Activated CD4-positive, alpha-beta memory T cell treated with anti-CD3 and anti-CD28 coated beads, Interleukin-2, amount 10 ng/mL, durations not matched to agents 7 days and 5 days (primary cell): Measurements from ENCODE around the gene ZFYVE28. TPM values are rescaled to one million over a fixed set of nuclear protein-coding genes. Genes with fewer than 3 reads are reported as not detected.

ENCODE experiments used
- CTCF ChIA-PET: fragments of 350-600 bp; sonication (Branson Sonifier 250); formaldehyde crosslinking; loops from one replicate; lab custom pipeline; 2021; ENCODE audit warnings: antibody characterized with exemption, inconsistent platforms; lab: Charles Lee
- POLR2A ChIA-PET: fragments of 350-600 bp; sonication (Branson Sonifier 250); formaldehyde crosslinking; loops from one replicate; lab custom pipeline; 2021; ENCODE audit warnings: antibody characterized with exemption; lab: Charles Lee
- DNase-seq: peaks from one replicate; pipeline ENCODE4 v3.0.0-alpha.2; 2020
- H3K27ac Mint-ChIP-seq: one replicate; pipeline ENCODE4 v1.8.0; 2021; ENCODE audit warnings: mild to moderate bottlenecking, mixed read lengths
- H3K27me3 Mint-ChIP-seq: one replicate; pipeline ENCODE4 v1.8.0; 2021; ENCODE audit warnings: mixed read lengths
- H3K36me3 Mint-ChIP-seq: one replicate; pipeline ENCODE4 v1.8.0; 2021; ENCODE audit warnings: low read depth, mixed read lengths
- H3K4me1 Mint-ChIP-seq: one replicate; pipeline ENCODE4 v1.8.0; 2021; ENCODE audit warnings: mixed read lengths
- H3K4me3 Mint-ChIP-seq: one replicate; pipeline ENCODE4 v1.8.0; 2021; ENCODE audit warnings: mild to moderate bottlenecking, mixed read lengths
- H3K9me3 Mint-ChIP-seq: one replicate; pipeline ENCODE4 v1.8.0; 2021; ENCODE audit warnings: mixed read lengths
- total RNA-seq, 2 experiments: library from RNA; stranded (reverse); gene quantifications; one replicate each; pipeline ENCODE4 v1.2.3, GENCODE V29; 2021

Gene ZFYVE28
- total RNA-seq, 2 experiments from 2014 or later = 38.9 to 40.1 TPM

- ChIA-PET CTCF (no interaction called here), POLR2A (interaction anchor here (1.4 kb wide), 1 partner anchor 25 kb away, joined by 6 read pairs; the partner anchor contains the start of gene MXD4)
- no peak overlapping the region for H3K27ac Mint-ChIP-seq
- H3K36me3 Mint-ChIP-seq = no peaks in the 10 kb centered on the region
- H3K4me3 Mint-ChIP-seq = no peak overlapping the region
- no peaks in the 10 kb centered on the region for H3K27me3 Mint-ChIP-seq
- no peaks in the 10 kb centered on the region for H3K9me3 Mint-ChIP-seq
- no peak for DNase-seq
- peaks cover 32% of the 10 kb centered on the region for H3K4me1 Mint-ChIP-seq
Measured at GRCh38 chr4:2286904-2287593, 131.4 kb downstream of the ZFYVE28 start.

- no peak overlapping the region for H3K4me3 Mint-ChIP-seq
- H3K9me3 Mint-ChIP-seq = no peaks in the 10 kb centered on the region
- no peaks in the 10 kb centered on the region for H3K36me3 Mint-ChIP-seq
- DNase-seq = no peak
- CTCF ChIA-PET = no interaction called here
- POLR2A ChIA-PET = no interaction called here
- no peak overlapping the region for H3K27ac Mint-ChIP-seq
- no peaks in the 10 kb centered on the region for H3K27me3 Mint-ChIP-seq
- peaks cover 37% of the 10 kb centered on the region for H3K4me1 Mint-ChIP-seq
Measured at GRCh38 chr4:2285613-2286381, 132.6 kb downstream of the ZFYVE28 start.

GRCh38 chr4:2284934-2285612 is 133.4 kb downstream of the ZFYVE28 start:
- no peak for DNase-seq
- POLR2A ChIA-PET = no interaction called here
- Mint-ChIP-seq H3K4me1 (peaks cover 36% of the 10 kb centered on the region), H3K36me3 (no peaks in the 10 kb centered on the region), H3K27me3 (no peaks in the 10 kb centered on the region), H3K9me3 (no peaks in the 10 kb centered on the region), H3K27ac (no peak overlapping the region), H3K4me3 (no peak overlapping the region)
- CTCF ChIA-PET = no interaction called here

GRCh38 chr4:2284161-2284933 is 134.1 kb downstream of the ZFYVE28 start:
- no peaks in the 10 kb centered on the region for H3K36me3 Mint-ChIP-seq
- POLR2A ChIA-PET = interaction anchor here (3.5 kb wide), 1 partner anchor 128 kb away, joined by 23 read pairs; no protein-coding TSS in a partner anchor
- no peak overlapping the region for H3K4me3 Mint-ChIP-seq
- DNase-seq = no peak
- no peaks in the 10 kb centered on the region for H3K9me3 Mint-ChIP-seq
- peaks cover 33% of the 10 kb centered on the region for H3K4me1 Mint-ChIP-seq
- CTCF ChIA-PET = no interaction called here
- no peak overlapping the region for H3K27ac Mint-ChIP-seq
- H3K27me3 Mint-ChIP-seq = no peaks in the 10 kb centered on the region

GRCh38 chr4:2283199-2283711 is 135.2 kb downstream of the ZFYVE28 start:
- no peaks in the 10 kb centered on the region for H3K27me3 Mint-ChIP-seq
- POLR2A ChIA-PET = interaction anchor here (2.1 to 3.5 kb wide), 2 partner anchors 8 to 129 kb away, joined by 16 to 23 read pairs; no protein-coding TSS in a partner anchor

GRCh38 chr4:2281575-2282343 is 136.7 kb downstream of the ZFYVE28 start:
- peak; percentile 86 for DNase-seq
- Mint-ChIP-seq H3K9me3 (no peaks in the 10 kb centered on the region), H3K36me3 (no peaks in the 10 kb centered on the region), H3K27me3 (no peaks in the 10 kb centered on the region), H3K4me3 (peak overlapping the region; percentile 4), H3K27ac (peak overlapping the region; percentile 88), H3K4me1 (peaks cover 33% of the 10 kb centered on the region)
- ChIA-PET POLR2A (interaction anchor here (0.6 to 3.5 kb wide), 9 partner anchors 9 to 186 kb away, joined by 3 to 23 read pairs (median 6); partner anchors contain the start of genes CFAP99, HAUS3, MXD4 and POLN), CTCF (interaction anchor here (0.8 to 1.3 kb wide), 7 partner anchors 10 to 187 kb away, joined by 3 to 7 read pairs (median 4); partner anchors contain the start of genes MXD4 and RNF4)

More at GRCh38 chr4:2283199-2283711, 135.2 kb downstream of the ZFYVE28 start:
- no peaks in the 10 kb centered on the region for H3K36me3 Mint-ChIP-seq
- no peak overlapping the region for H3K27ac Mint-ChIP-seq
- H3K9me3 Mint-ChIP-seq = no peaks in the 10 kb centered on the region
- DNase-seq = no peak
- H3K4me1 Mint-ChIP-seq = peaks cover 33% of the 10 kb centered on the region
- CTCF ChIA-PET = no interaction called here
- H3K4me3 Mint-ChIP-seq = no peak overlapping the region

GRCh38 chr4:2280531-2281300 is 137.7 kb downstream of the ZFYVE28 start:
- Mint-ChIP-seq H3K9me3 (no peaks in the 10 kb centered on the region), H3K27me3 (no peaks in the 10 kb centered on the region), H3K36me3 (no peaks in the 10 kb centered on the region), H3K4me3 (no peak overlapping the region), H3K4me1 (peaks cover 32% of the 10 kb centered on the region), H3K27ac (peak overlapping the region; percentile 88)
- POLR2A ChIA-PET = interaction anchor here (1.8 kb wide), 1 partner anchor 10 kb away, joined by 6 read pairs; no protein-coding TSS in a partner anchor
- DNase-seq = no peak
- CTCF ChIA-PET = interaction anchor here (1.4 kb wide), 2 partner anchors 132 to 181 kb away, joined by 3 read pairs; no protein-coding TSS in a partner anchor

- H3K4me1 Mint-ChIP-seq = peaks cover 24% of the 10 kb centered on the region
- CTCF ChIA-PET = interaction anchor here (0.6 to 0.7 kb wide), 3 partner anchors 11 to 364 kb away, joined by 3 to 5 read pairs (median 3); no protein-coding TSS in a partner anchor
- H3K36me3 Mint-ChIP-seq = no peaks in the 10 kb centered on the region
- H3K27me3 Mint-ChIP-seq = no peaks in the 10 kb centered on the region
- H3K9me3 Mint-ChIP-seq = no peaks in the 10 kb centered on the region
- H3K4me3 Mint-ChIP-seq = no peak overlapping the region
- DNase-seq = no peak
- POLR2A ChIA-PET = no interaction called here
- H3K27ac Mint-ChIP-seq = no peak overlapping the region
Measured at GRCh38 chr4:2277956-2278355, 140.5 kb downstream of the ZFYVE28 start.

- CTCF ChIA-PET = no interaction called here
- no peaks in the 10 kb centered on the region for H3K9me3 Mint-ChIP-seq
Measured at GRCh38 chr4:2276581-2277325, 141.7 kb downstream of the ZFYVE28 start.

GRCh38 chr4:2275546-2276251 is 142.7 kb downstream of the ZFYVE28 start:
- Mint-ChIP-seq H3K4me3 (no peak overlapping the region), H3K9me3 (no peaks in the 10 kb centered on the region), H3K36me3 (no peaks in the 10 kb centered on the region), H3K4me1 (peaks cover 5% of the 10 kb centered on the region), H3K27me3 (no peaks in the 10 kb centered on the region), H3K27ac (no peak overlapping the region)
- ChIA-PET CTCF (no interaction called here), POLR2A (interaction anchor here (1.2 kb wide), 1 partner anchor 14 kb away, joined by 4 read pairs; the partner anchor contains the start of gene MXD4)
- DNase-seq = no peak

More at GRCh38 chr4:2276581-2277325, 141.7 kb downstream of the ZFYVE28 start:
- no peaks in the 10 kb centered on the region for H3K27me3 Mint-ChIP-seq
- DNase-seq = no peak
- H3K27ac Mint-ChIP-seq = no peak overlapping the region
- H3K4me1 Mint-ChIP-seq = peaks cover 15% of the 10 kb centered on the region
- no peaks in the 10 kb centered on the region for H3K36me3 Mint-ChIP-seq
- no peak overlapping the region for H3K4me3 Mint-ChIP-seq
- POLR2A ChIA-PET = interaction anchor here (1.2 kb wide), 1 partner anchor 15 kb away, joined by 4 read pairs; the partner anchor contains the start of gene MXD4
